ENCODE measurements around the gene SNAPC2.

GRCh38 chr19:7924651-7925170, 4.6 kb downstream of the SNAPC2 start:
- no peak for TF ChIP-seq POLR2A (IDR thresholded peaks at IDR 0.05)
- no peak for TF ChIP-seq POLR2AphosphoS5 (IDR thresholded peaks at IDR 0.05)
